ENCODE measurements around the gene SIK2. TPM values are rescaled to one million over a fixed set of nuclear protein-coding genes. Genes with fewer than 3 reads are reported as not detected.

Gene SIK2
- total and polyA plus RNA-seq, 2 donors (not counting 3 experiments of a cell fraction or from before 2014, with no cell fraction given) = 14.6 to 17.1 TPM

- POLR2A ChIA-PET = no interaction called here
- dilution Hi-C loops (cut with MboI; ENCODE audit: extremely low pct_ligation_motif_present, low sequenced_read_pairs) = no loop called here
These were observed 170.3 kb downstream of the SIK2 start for GRCh38 chr11:111772535-111772934.

More at GRCh38 chr11:111772535-111772934, 170.3 kb downstream of the SIK2 start:
- FAIRE-seq (no peak), DNase-seq (ENCODE audit: low read depth, low spot score) (no peak)
- no peak overlapping the region for H3K4me3 ChIP-seq (replicated peaks in 1 of 3; ENCODE audit: insufficient read depth in 1 of 3, low read depth in 1 of 3, low read length in 3 of 3)
- H3K9me1 ChIP-seq (replicated peaks; ENCODE audit: control insufficient read depth, extremely low read depth, insufficient read depth, low read length) = no peaks in the 10 kb centered on the region
- H3K4me2 ChIP-seq (ENCODE audit: insufficient read depth, low read length) = no peak overlapping the region
- no peaks in the 10 kb centered on the region for H3K36me3 ChIP-seq (ENCODE audit: control insufficient read depth in 2 of 2, extremely low read depth in 1 of 2, insufficient read depth in 2 of 2, low read length in 2 of 2)
- H3K9ac ChIP-seq (replicated peaks; ENCODE audit: extremely low read depth, insufficient read depth, low read length) = no peak overlapping the region
- no peak overlapping the region for H2AFZ ChIP-seq (ENCODE audit: low read depth, low read length)
- intact Hi-C loops (cut with micrococcal nuclease) = no loop called here
- CTCF ChIA-PET = interaction anchor here (1.4 to 1.5 kb wide), 2 partner anchors 168 kb away, joined by 7 to 8 read pairs; no protein-coding TSS in a partner anchor
- H3K79me2 ChIP-seq (ENCODE audit: control insufficient read depth, insufficient read depth, low read length) = no peaks in the 10 kb centered on the region
- BruUV-seq (replicated peaks) = no TSS peak
- H3K9me3 ChIP-seq (replicated peaks; ENCODE audit: control insufficient read depth, insufficient read depth, low read length) = no peaks in the 10 kb centered on the region
- no peaks in the 10 kb centered on the region for H3K4me1 ChIP-seq (ENCODE audit: control insufficient read depth, extremely low read depth, insufficient read depth, low read length)
- H3K27ac ChIP-seq (ENCODE audit: insufficient read depth, low read depth, low read length) = no peak overlapping the region
- TF ChIP-seq EZH2 (IDR thresholded peaks at IDR 0.05; ENCODE audit: borderline replicate concordance, low read depth, low read length, severe bottlenecking) (no peak), CTCF (IDR thresholded peaks at IDR 0.05; ENCODE audit: extremely low read depth in 1 of 2, insufficient read depth in 1 of 2, low read depth in 1 of 2, low read length in 2 of 2) (no peak), JUN (IDR thresholded peaks at IDR 0.05; ENCODE audit: borderline replicate concordance, insufficient read depth, insufficient read length, low read depth) (no peak)
- no peaks in the 10 kb centered on the region for H3K27me3 ChIP-seq (ENCODE audit: control insufficient read depth in 2 of 2, insufficient read depth in 2 of 2, low read length in 2 of 2)
- no peaks in the 10 kb centered on the region for H4K20me1 ChIP-seq (replicated peaks; ENCODE audit: control insufficient read depth, extremely low read depth, insufficient read depth, low read length)
